Muscle layer of duodenum (tissue), 2 donors: ENCODE measurements around the gene TEX36.

Source experiments
- H3K27ac ChIP-seq: one replicate; pipeline ENCODE4 v1.7.0; 2013; ENCODE audit warnings: mild to moderate bottlenecking, low read length
- H3K27me3 ChIP-seq: one replicate; pipeline ENCODE4 v1.7.0; 2013; ENCODE audit warnings: low read depth, mild to moderate bottlenecking, control low read depth, low read length
- H3K36me3 ChIP-seq, 2 donors: one replicate each; pipeline ENCODE4 v1.7.0; 2013; ENCODE audit warnings: low read length in 2 of 2, control low read depth in 1 of 2, mild to moderate bottlenecking in 1 of 2; ENCODE audit not compliant: insufficient read depth in 2 of 2, control insufficient read depth in 1 of 2
- H3K4me1 ChIP-seq, 2 donors: one replicate each; pipeline ENCODE4 v1.7.0; 2013; ENCODE audit warnings: low read length in 2 of 2, mild to moderate bottlenecking in 2 of 2, control low read depth in 1 of 2, moderate library complexity in 1 of 2; ENCODE audit not compliant: insufficient read depth in 2 of 2, control insufficient read depth in 1 of 2
- H3K4me3 ChIP-seq, 2 donors: one replicate each; pipeline ENCODE4 v1.7.0; 2013; ENCODE audit warnings: low read length in 2 of 2, low read depth in 1 of 2, mild to moderate bottlenecking in 1 of 2
- H3K9me3 ChIP-seq, 2 donors: one replicate each; pipeline ENCODE4 v1.7.0; 2013; ENCODE audit warnings: low read length in 2 of 2, control low read depth in 1 of 2, mild to moderate bottlenecking in 1 of 2; ENCODE audit not compliant: control insufficient read depth in 1 of 2
- donor health status: healthy.

TEX36 gene

GRCh38 chr10:125608474-125608873 is 74.5 kb downstream of the TEX36 start:
- no peak overlapping the region for H3K4me3 ChIP-seq
- no peaks in the 10 kb centered on the region for H3K36me3 ChIP-seq
- no peak overlapping the region for H3K27ac ChIP-seq
- H3K9me3 ChIP-seq: no peaks in the 10 kb centered on the region
- H3K4me1 ChIP-seq: peaks cover 0 to 3% of the 10 kb centered on the region in 2 donors
- no peaks in the 10 kb centered on the region for H3K27me3 ChIP-seq

GRCh38 chr10:125607689-125608290 is 75.2 kb downstream of the TEX36 start:
- Histone ChIP-seq H3K36me3 (no peaks in the 10 kb centered on the region), H3K9me3 (no peaks in the 10 kb centered on the region), H3K27ac (no peak overlapping the region), H3K4me3 (no peak overlapping the region), H3K4me1 (peaks cover 0 to 3% of the 10 kb centered on the region in 2 donors), H3K27me3 (no peaks in the 10 kb centered on the region)

GRCh38 chr10:125606414-125607010 is 76.5 kb downstream of the TEX36 start:
- H3K27me3 ChIP-seq: no peaks in the 10 kb centered on the region
- no peaks in the 10 kb centered on the region for H3K9me3 ChIP-seq
- no peak overlapping the region for H3K27ac ChIP-seq
- H3K36me3 ChIP-seq: no peaks in the 10 kb centered on the region
- no peak overlapping the region for H3K4me3 ChIP-seq
- H3K4me1 ChIP-seq: peaks cover 0 to 3% of the 10 kb centered on the region in 2 donors
